GM23248 (cell line): Measurements from ENCODE around the gene FAM20B. TPM values are rescaled to one million over a fixed set of nuclear protein-coding genes. Genes with fewer than 3 reads are reported as not detected.

Experiments
- DNase-seq: peaks from one replicate; pipeline ENCODE4 v3.0.0-alpha.2; 2015
- H2AFZ ChIP-seq: fragments of 200-600 bp; sonication (generic); 2 replicates; pipeline ENCODE4 v1.6.1; 2016; ENCODE audit warnings: antibody characterized with exemption
- H3F3A ChIP-seq: fragments of 200-600 bp; sonication (generic); 2 replicates; pipeline ENCODE4 v1.6.1; 2016; ENCODE audit warnings: mild to moderate bottlenecking, antibody characterized with exemption, mixed run types; ENCODE audit not compliant: insufficient read depth
- H3K27ac ChIP-seq: fragments of 200-600 bp; sonication (generic); 2 replicates; pipeline ENCODE4 v1.5.1; 2016; ENCODE audit warnings: mild to moderate bottlenecking
- H3K27me3 ChIP-seq: fragments of 200-600 bp; sonication (generic); replicated peaks from 2 replicates; pipeline ENCODE4 v1.6.1; 2016; ENCODE audit warnings: mild to moderate bottlenecking; ENCODE audit not compliant: insufficient read depth
- H3K36me3 ChIP-seq: fragments of 200-600 bp; sonication (generic); 2 replicates; pipeline ENCODE4 v1.6.1; 2016; ENCODE audit warnings: low read depth, mild to moderate bottlenecking
- H3K4me1 ChIP-seq: fragments of 200-600 bp; sonication (generic); 2 replicates; pipeline ENCODE4 v1.6.1; 2016; ENCODE audit warnings: mild to moderate bottlenecking; ENCODE audit not compliant: insufficient read depth
- H3K4me2 ChIP-seq: fragments of 200-600 bp; sonication (generic); one replicate; pipeline ENCODE4 v1.6.1; 2016; ENCODE audit warnings: mild to moderate bottlenecking; ENCODE audit not compliant: unreplicated experiment
- H3K4me3 ChIP-seq: fragments of 200-600 bp; sonication (generic); 2 replicates; pipeline ENCODE4 v1.5.1; 2016; ENCODE audit warnings: mild to moderate bottlenecking
- H3K79me2 ChIP-seq: fragments of 200-600 bp; sonication (generic); 2 replicates; pipeline ENCODE4 v1.6.1; 2016; ENCODE audit warnings: mild to moderate bottlenecking; ENCODE audit not compliant: insufficient read depth
- H3K9ac ChIP-seq: fragments of 200-600 bp; sonication (generic); 2 replicates; pipeline ENCODE4 v1.6.1; 2016; ENCODE audit warnings: mild to moderate bottlenecking
- H3K9me2 ChIP-seq: fragments of 200-600 bp; sonication (generic); 2 replicates; pipeline ENCODE4 v1.6.1; 2016; ENCODE audit warnings: mixed run types, mild to moderate bottlenecking, moderate library complexity; ENCODE audit not compliant: insufficient read depth
- H3K9me3 ChIP-seq: fragments of 200-600 bp; sonication (generic); one replicate; pipeline ENCODE4 v1.6.1; 2017; ENCODE audit warnings: low read depth
- H4K20me1 ChIP-seq: fragments of 200-600 bp; sonication (generic); 2 replicates; pipeline ENCODE4 v1.6.0; 2016; ENCODE audit not compliant: insufficient read depth
- EZH2 ChIP-seq: fragments of 200-600 bp; sonication (generic); IDR thresholded peaks from 2 replicates; pipeline ENCODE4 v1.6.1; 2018; ENCODE audit warnings: antibody characterized with exemption, mild to moderate bottlenecking; ENCODE audit not compliant: insufficient read depth, poor library complexity, severe bottlenecking
- EZH2phosphoT487 ChIP-seq: fragments of 200-600 bp; sonication (generic); IDR thresholded peaks from 2 replicates; pipeline ENCODE4 v1.6.1; 2018; ENCODE audit warnings: antibody characterized with exemption, moderate library complexity, mild to moderate bottlenecking, low read depth; ENCODE audit not compliant: insufficient read depth
- WGBS, 2 experiments: methylation state at CpG; one replicate each; pipeline ENCODE4 v1.1.6; 2015 to 2017; ENCODE audit warnings: low lambda C conversion rate in 2 of 2, low coverage in 1 of 2; ENCODE audit errors: missing lambda C conversion rate in 2 of 2; 5-methylcytosine and 5-hydroxymethylcytosine counted together
- in situ Hi-C: fragments of 300-500 bp; cut with MboI; formaldehyde crosslinking; loops from 2 replicates; pipeline ENCODE4 v1.15.0; 2020
- polyA plus RNA-seq: library from polyadenylated mRNA; unstranded; fragments of >200 nt; fragmentation: Nextera tagmentation; extraction: Ambion mirVana; gene quantifications from 2 replicates; pipeline ENCODE4 v1.2.1, GENCODE V29; 2016
- total RNA-seq: library from RNA; depleted of rRNA; stranded (reverse); fragments of >200 nt; shearing (Covaris generic); gene quantifications from 2 replicates; pipeline ENCODE4 v1.2.3, GENCODE V29; 2014; rRNA removed

The FAM20B gene
- total and polyA plus RNA-seq, 2 experiments from 2014 or later: 10.6 to 34.9 TPM

- Histone ChIP-seq H3K4me2 (no peak overlapping the region), H3F3A (peaks cover 63% of the 10 kb centered on the region), H3K36me3 (peaks cover 82% of the 10 kb centered on the region), H3K4me3 (no peak overlapping the region), H3K9me2 (no peaks in the 10 kb centered on the region), H3K4me1 (peaks cover 9% of the 10 kb centered on the region), H4K20me1 (no peaks in the 10 kb centered on the region), H2AFZ (no peak overlapping the region), H3K9ac (no peak overlapping the region), H3K9me3 (no peaks in the 10 kb centered on the region), H3K79me2 (peaks cover 100% of the 10 kb centered on the region), H3K27ac (peak overlapping the region; percentile 2; the same call in 1 of the 2 replicates), H3K27me3 (no peaks in the 10 kb centered on the region)
- TF ChIP-seq EZH2phosphoT487: no peak
- in situ Hi-C loops: no loop called here
- DNase-seq: no peak
These were observed 93.8 kb downstream of the FAM20B start for GRCh38 chr1:179119513-179119912.

GRCh38 chr1:179120736-179121135, 95.0 kb downstream of the FAM20B start:
- in situ Hi-C loops: no loop called here
- no peak for TF ChIP-seq EZH2phosphoT487
- TF ChIP-seq EZH2: no peak
- 97 to 98% methylated on average over 2 of the region's 2 CpGs for WGBS, 2 experiments

GRCh38 chr1:179121159-179121938, 95.7 kb downstream of the FAM20B start:
- peaks cover 75% of the 10 kb centered on the region for H3K36me3 ChIP-seq
- H3K27ac ChIP-seq: peak overlapping the region; percentile 29

More at GRCh38 chr1:179120736-179121135, 95.0 kb downstream of the FAM20B start:
- Histone ChIP-seq H2AFZ (no peak overlapping the region), H3K4me1 (peaks cover 21% of the 10 kb centered on the region), H3K36me3 (peaks cover 76% of the 10 kb centered on the region), H3K4me2 (no peak overlapping the region), H4K20me1 (no peaks in the 10 kb centered on the region), H3K9me3 (no peaks in the 10 kb centered on the region), H3F3A (peaks cover 64% of the 10 kb centered on the region), H3K4me3 (no peak overlapping the region), H3K9me2 (no peaks in the 10 kb centered on the region), H3K27ac (peak overlapping the region; percentile 29; the same call in 1 of the 2 replicates), H3K9ac (no peak overlapping the region), H3K27me3 (no peaks in the 10 kb centered on the region), H3K79me2 (peaks cover 99% of the 10 kb centered on the region)
- no peak for DNase-seq

GRCh38 chr1:179124873-179125272, 99.2 kb downstream of the FAM20B start:
- H3K9ac ChIP-seq: peak overlapping the region; percentile 38
- H3F3A ChIP-seq: peaks cover 84% of the 10 kb centered on the region
- no peaks in the 10 kb centered on the region for H3K9me2 ChIP-seq
- H3K79me2 ChIP-seq: peaks cover 99% of the 10 kb centered on the region
- peaks cover 62% of the 10 kb centered on the region for H3K4me1 ChIP-seq
- no peak overlapping the region for H2AFZ ChIP-seq
- H3K9me3 ChIP-seq: no peaks in the 10 kb centered on the region
- WGBS, 2 experiments: 0 to 7% methylated on average over 1 of the region's 1 CpG
- no peaks in the 10 kb centered on the region for H3K27me3 ChIP-seq
- 0 out of 2 replicates have a peak overlapping the region, but pooled peaks have one; percentile 20 for H3K4me3 ChIP-seq
- TF ChIP-seq EZH2phosphoT487 (no peak), EZH2 (no peak)
- peaks cover 55% of the 10 kb centered on the region for H3K36me3 ChIP-seq
- peak overlapping the region; percentile 82 for H3K27ac ChIP-seq
- DNase-seq: peak; percentile 90
- no peaks in the 10 kb centered on the region for H4K20me1 ChIP-seq
- in situ Hi-C loops: no loop called here
- peak overlapping the region; percentile 32 for H3K4me2 ChIP-seq

More at GRCh38 chr1:179121159-179121938, 95.7 kb downstream of the FAM20B start:
- Histone ChIP-seq H3K4me3 (no peak overlapping the region), H3K4me2 (no peak overlapping the region), H3K9me3 (no peaks in the 10 kb centered on the region), H3F3A (peaks cover 66% of the 10 kb centered on the region), H3K9me2 (no peaks in the 10 kb centered on the region), H3K27me3 (no peaks in the 10 kb centered on the region), H2AFZ (no peak overlapping the region), H3K4me1 (peaks cover 27% of the 10 kb centered on the region), H4K20me1 (no peaks in the 10 kb centered on the region), H3K9ac (peak overlapping the region; percentile 17; the same call in 1 of the 2 replicates), H3K79me2 (peaks cover 99% of the 10 kb centered on the region)
- in situ Hi-C loops: no loop called here
- DNase-seq: peak; percentile 72
- TF ChIP-seq EZH2 (no peak), EZH2phosphoT487 (no peak)
- WGBS, 2 experiments: 83% methylated on average over 7 of the region's 7 CpGs

Other genes with a start within 250 kb of the FAM20B start
- gene ANGPTL1, start 154.8 kb upstream of the FAM20B start, total RNA-seq: 3.5 and 4.7 TPM in 2 replicates
- 3.6 and 4.1 TPM in 2 replicates for gene ANGPTL1, start 154.8 kb upstream of the FAM20B start, polyA plus RNA-seq
- gene TOR3A, start 56.2 kb downstream of the FAM20B start, total RNA-seq: 44.8 and 45.5 TPM in 2 replicates
- gene TOR3A, start 56.2 kb downstream of the FAM20B start, polyA plus RNA-seq: 22.2 and 25.1 TPM in 2 replicates
- 38.6 and 43.3 TPM in 2 replicates for gene ABL2, start 203.8 kb downstream of the FAM20B start, total RNA-seq
- 10.0 and 13.2 TPM in 2 replicates for gene ABL2, start 203.8 kb downstream of the FAM20B start, polyA plus RNA-seq